ENCODE measurements around the gene TIGD3.

Gene TIGD3

GRCh38 chr11:65370659-65371049 lies 16.1 kb downstream of the TIGD3 start:
- DNase-seq = no peak

- no peak for DNase-seq
Measured at GRCh38 chr11:65373839-65374580, 19.5 kb downstream of the TIGD3 start.

GRCh38 chr11:65375012-65375411 lies 20.5 kb downstream of the TIGD3 start:
- DNase-seq = no peak

- DNase-seq = no peak
Measured at GRCh38 chr11:65376138-65376713, 21.7 kb downstream of the TIGD3 start.

- no peak for DNase-seq
Measured at GRCh38 chr11:65377036-65377435, 22.5 kb downstream of the TIGD3 start.

GRCh38 chr11:65377777-65378176 lies 23.2 kb downstream of the TIGD3 start:
- no peak for DNase-seq

- DNase-seq = peak in 2 of 56 donors; percentile 5 to 20
Measured at GRCh38 chr11:65378208-65378927, 23.8 kb downstream of the TIGD3 start.

GRCh38 chr11:65378928-65379638 lies 24.5 kb downstream of the TIGD3 start:
- no peak for DNase-seq

GRCh38 chr11:65379698-65380459 lies 25.3 kb downstream of the TIGD3 start:
- no peak for DNase-seq

- DNase-seq = no peak
Measured at GRCh38 chr11:65380460-65381119, 26.0 kb downstream of the TIGD3 start.

GRCh38 chr11:65381716-65382032 lies 27.1 kb downstream of the TIGD3 start:
- no peak for DNase-seq

- DNase-seq = peak; percentile 45 to 95 (median 85)
Measured at GRCh38 chr11:65382033-65382803, 27.7 kb downstream of the TIGD3 start, which contains the start of gene SLC25A45. Gene SLC25A45 (minus strand): TSS chr11:65382646. CDS start chr11:65381951, 695 bp downstream.

GRCh38 chr11:65382804-65383368 lies 28.3 kb downstream of the TIGD3 start:
- DNase-seq = peak in 2 of 56 donors; percentile 19 to 44

- no peak for DNase-seq
Measured at GRCh38 chr11:65383778-65384177, 29.2 kb downstream of the TIGD3 start.

GRCh38 chr11:65384301-65384889 lies 29.8 kb downstream of the TIGD3 start:
- no peak for DNase-seq

- peak in 55 of 56 donors; percentile 46 to 96 (median 88) for DNase-seq
Measured at GRCh38 chr11:65386307-65387140, 32.0 kb downstream of the TIGD3 start, which contains the start of gene FRMD8. Gene FRMD8 (plus strand): TSS chr11:65386637. CDS start chr11:65387037, 400 bp downstream.

GRCh38 chr11:65388731-65389130 lies 34.2 kb downstream of the TIGD3 start:
- no peak for DNase-seq
